GM18517 (cell line): ENCODE results near the gene CACNG6.
"Not testable (repeated sequence)": the region's sequence is repeated elsewhere in the genome, so short reads cannot be mapped to it uniquely, and the experiment has no call there.

ENCODE experiments used
- ATAC-seq: cut with Tn5 transposase; IDR thresholded peaks from one replicate; pipeline ENCODE4 v1.9.1; 2021; ENCODE audit warnings: mild to moderate bottlenecking, moderate library complexity; ENCODE audit not compliant: unreplicated experiment

CACNG6 gene

GRCh38 chr19:53999694-54000093 is 8.3 kb downstream of the CACNG6 start:
- no peak for ATAC-seq

- no peak for ATAC-seq
These were observed 10.1 kb downstream of the CACNG6 start for GRCh38 chr19:54001496-54001895.

- ATAC-seq, result no peak
These were observed 11.3 kb downstream of the CACNG6 start for GRCh38 chr19:54002495-54003315.

GRCh38 chr19:54009440-54009839 is 18.0 kb downstream of the CACNG6 start:
- no peak for ATAC-seq

GRCh38 chr19:54010474-54010873 is 19.0 kb downstream of the CACNG6 start:
- no peak for ATAC-seq

GRCh38 chr19:54011507-54012211 is 20.2 kb downstream of the CACNG6 start:
- no peak for ATAC-seq

GRCh38 chr19:54013866-54014265 is 22.4 kb downstream of the CACNG6 start:
- ATAC-seq, result no peak

- no peak for ATAC-seq
These were observed 23.6 kb downstream of the CACNG6 start for GRCh38 chr19:54014920-54015560.

- ATAC-seq, result no peak
These were observed 25.8 kb downstream of the CACNG6 start for GRCh38 chr19:54017261-54017660.

GRCh38 chr19:54021363-54021762 is 29.9 kb downstream of the CACNG6 start:
- no peak for ATAC-seq

GRCh38 chr19:54021932-54022331 is 30.5 kb downstream of the CACNG6 start:
- ATAC-seq, result no peak

- ATAC-seq, result no peak
These were observed 31.8 kb downstream of the CACNG6 start for GRCh38 chr19:54023191-54023590.

GRCh38 chr19:54024660-54025059 is 33.2 kb downstream of the CACNG6 start:
- no peak for ATAC-seq

GRCh38 chr19:54026656-54027055 is 35.2 kb downstream of the CACNG6 start:
- no peak for ATAC-seq

GRCh38 chr19:54029301-54029700 is 37.9 kb downstream of the CACNG6 start:
- ATAC-seq, result no peak

GRCh38 chr19:54029930-54030490 is 38.6 kb downstream of the CACNG6 start:
- ATAC-seq, result no peak

- no peak for ATAC-seq
These were observed 39.6 kb downstream of the CACNG6 start for GRCh38 chr19:54030895-54031586.

- no peak for ATAC-seq
These were observed 44.1 kb downstream of the CACNG6 start for GRCh38 chr19:54035215-54036178.

- not testable (repeated sequence) for ATAC-seq
These were observed 45.1 kb downstream of the CACNG6 start for GRCh38 chr19:54036542-54036941.

- ATAC-seq, result no peak
These were observed 48.6 kb downstream of the CACNG6 start for GRCh38 chr19:54040003-54040402.
